GM19395 (cell line): ENCODE results near the gene RHD.
"Not testable (repeated sequence)": the region's sequence is repeated elsewhere in the genome, so short reads cannot be mapped to it uniquely, and the experiment has no call there.

Source experiments
- ATAC-seq: cut with Tn5 transposase; IDR thresholded peaks from one replicate; pipeline ENCODE4 v1.9.1; 2021; ENCODE audit warnings: mild to moderate bottlenecking, moderate library complexity; ENCODE audit not compliant: unreplicated experiment

RHD gene

GRCh38 chr1:25272238-25272637 is at the start of gene RHD:
Gene RHD, plus strand, starts transcription at chr1:25272509. Its CDS starts 39 bp downstream, at chr1:25272548.
- ATAC-seq = not testable (repeated sequence)

DNA sequence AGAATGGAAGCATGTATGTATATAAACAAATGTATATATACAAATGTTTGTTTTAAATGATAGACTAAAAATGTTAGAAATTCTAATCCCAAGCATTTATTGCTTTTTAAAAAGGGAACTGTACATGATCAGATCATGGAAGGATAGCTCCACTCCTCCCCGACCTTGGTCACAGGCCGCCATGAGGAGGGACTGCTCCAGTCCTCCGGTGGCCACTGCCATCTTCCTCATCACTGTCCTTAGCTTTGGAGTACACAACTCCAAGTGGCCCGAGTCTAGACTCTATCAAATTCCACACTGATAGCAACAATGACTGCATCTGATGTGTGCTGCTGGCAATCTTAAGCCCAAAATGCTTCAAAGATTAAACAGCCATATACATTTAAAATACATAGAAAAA is 49.7 kb upstream of the RHD start:
- ATAC-seq = no peak

- no peak for ATAC-seq
Observed at GRCh38 chr1:25223471-25223870, 48.8 kb upstream of the RHD start.

DNA sequence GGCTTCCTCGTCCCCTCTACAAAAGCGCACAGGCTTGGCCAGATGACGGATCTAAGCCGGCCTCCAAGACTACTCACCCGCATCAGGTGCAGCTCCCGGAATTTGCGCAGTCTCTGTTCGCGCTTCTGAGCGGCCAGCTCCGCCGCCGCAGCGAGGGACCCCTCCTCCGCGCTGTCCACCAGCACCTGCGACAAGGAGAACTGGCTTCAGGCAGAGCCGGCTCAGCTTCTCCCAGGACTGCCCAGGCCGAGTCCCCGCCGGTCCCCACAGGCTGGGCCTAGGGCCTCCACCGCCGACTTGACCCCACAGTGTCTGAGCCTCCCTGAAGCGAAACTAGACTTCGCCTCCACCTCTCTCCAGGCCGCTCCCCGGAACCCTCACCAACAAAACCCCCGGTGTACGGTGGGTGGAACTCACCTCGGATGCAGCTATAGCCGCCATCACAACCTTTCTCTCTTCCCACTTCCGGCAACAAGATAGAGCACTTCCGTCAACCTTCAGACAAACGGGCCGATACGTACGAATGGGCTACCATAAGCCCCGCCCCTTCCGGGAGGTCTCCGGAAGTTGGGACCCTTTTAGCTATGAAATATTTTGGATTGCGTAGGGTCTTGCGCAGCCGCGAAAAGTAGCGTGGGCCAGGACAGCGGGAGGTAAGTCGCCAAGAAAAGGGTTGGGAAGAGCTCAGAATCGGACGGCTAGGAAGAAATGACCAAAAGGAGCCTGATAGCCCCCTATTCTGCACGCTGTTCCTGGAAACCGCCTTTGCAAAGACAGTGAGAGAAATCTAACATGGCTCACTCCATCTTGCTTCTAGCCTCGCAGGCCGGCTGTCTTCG is 40.1 kb upstream of the RHD start, which contains the start of gene SYF2:
SYF2 (minus strand) TSS at position 476 of the 839 bp plus-strand sequence; CDS start at position 441, 35 bp downstream.
- peak; percentile 85 for ATAC-seq

DNA sequence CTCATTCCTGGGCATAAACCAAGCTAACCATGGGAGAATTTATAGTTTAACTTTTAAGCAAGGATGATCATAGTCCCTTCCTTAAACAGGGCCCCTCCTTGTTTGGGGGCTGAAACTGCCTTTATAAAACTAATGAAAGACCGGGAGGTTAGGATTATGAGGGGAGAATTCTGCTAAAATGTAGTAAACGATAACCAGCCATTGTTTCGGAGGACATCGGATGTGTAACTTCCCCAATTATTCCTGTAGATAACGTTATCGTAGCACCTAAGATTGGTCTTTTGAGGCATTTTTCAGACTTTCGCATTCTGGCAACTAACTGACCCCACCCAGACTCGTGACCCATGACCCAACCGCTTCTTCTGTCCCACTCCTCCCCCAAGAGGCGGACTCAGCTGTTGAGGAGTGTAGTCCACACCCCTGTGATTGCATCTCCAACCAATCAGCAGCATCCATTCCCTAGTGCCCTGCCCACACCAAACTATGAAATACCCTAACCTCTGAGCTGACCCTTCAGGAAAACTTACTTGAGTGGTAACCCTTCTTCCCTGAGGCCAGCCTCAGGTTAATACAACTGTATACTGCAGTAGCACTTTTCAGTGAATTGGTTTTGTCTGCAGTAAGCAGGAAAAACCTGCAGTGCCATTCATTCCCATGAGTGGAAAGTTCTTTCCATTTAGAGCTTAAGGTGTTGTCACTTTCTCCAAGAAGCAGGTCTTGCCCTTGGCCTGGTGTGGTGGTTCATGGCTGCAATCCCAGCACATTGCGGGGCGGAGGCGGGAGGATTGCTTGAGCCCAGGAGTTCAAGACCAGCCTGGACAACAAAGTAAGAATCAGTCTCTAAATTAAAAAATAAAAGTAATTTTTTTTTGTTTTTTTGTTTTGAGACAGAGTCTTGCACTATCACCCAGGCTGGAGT is 39.2 kb upstream of the RHD start:
- ATAC-seq = peak; percentile 54

DNA sequence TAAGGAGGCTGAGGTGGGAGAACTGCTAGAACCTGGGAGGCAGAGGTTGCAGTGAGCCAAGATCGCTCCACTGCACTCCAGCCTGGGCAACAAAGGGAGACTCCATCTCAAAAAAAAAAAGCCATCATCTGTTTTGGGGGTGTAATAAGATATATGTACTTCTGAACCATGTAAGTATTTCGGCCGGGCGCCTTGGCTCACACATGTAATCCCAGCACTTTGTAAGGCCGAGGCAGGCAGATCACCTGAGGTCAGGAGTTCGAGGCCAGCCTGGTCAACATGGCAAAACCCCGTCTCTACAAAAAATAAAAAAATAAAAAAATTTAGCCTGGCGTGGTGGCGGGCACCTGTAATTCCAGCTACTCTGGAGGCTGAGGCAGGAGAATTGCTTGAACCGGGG is 36.9 kb upstream of the RHD start:
- not testable (repeated sequence) for ATAC-seq

DNA sequence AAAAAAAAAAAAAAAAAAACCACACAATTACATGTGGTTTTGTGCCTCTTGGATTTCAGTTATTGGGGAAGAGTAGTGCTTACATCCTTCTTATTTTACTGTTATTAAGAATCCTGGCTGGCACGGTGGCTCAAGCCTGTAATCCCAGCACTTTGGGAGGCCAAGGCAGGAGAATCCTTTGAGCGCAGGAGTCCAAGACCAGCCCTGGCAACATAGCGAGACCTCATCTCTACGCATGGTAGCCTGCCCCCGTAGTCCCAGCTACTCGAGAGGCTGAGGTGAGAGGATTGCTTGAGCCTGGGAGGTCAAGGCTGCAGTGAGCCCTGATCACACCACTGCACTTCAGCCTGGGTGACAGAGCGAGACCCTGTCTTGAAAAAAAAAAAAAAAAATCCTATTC is 36.0 kb upstream of the RHD start:
- ATAC-seq = not testable (repeated sequence)

- no peak for ATAC-seq
Observed at GRCh38 chr1:25238046-25238445, 34.3 kb upstream of the RHD start.

GRCh38 chr1:25239681-25240541 is 32.4 kb upstream of the RHD start:
- ATAC-seq = peak; percentile 72

DNA sequence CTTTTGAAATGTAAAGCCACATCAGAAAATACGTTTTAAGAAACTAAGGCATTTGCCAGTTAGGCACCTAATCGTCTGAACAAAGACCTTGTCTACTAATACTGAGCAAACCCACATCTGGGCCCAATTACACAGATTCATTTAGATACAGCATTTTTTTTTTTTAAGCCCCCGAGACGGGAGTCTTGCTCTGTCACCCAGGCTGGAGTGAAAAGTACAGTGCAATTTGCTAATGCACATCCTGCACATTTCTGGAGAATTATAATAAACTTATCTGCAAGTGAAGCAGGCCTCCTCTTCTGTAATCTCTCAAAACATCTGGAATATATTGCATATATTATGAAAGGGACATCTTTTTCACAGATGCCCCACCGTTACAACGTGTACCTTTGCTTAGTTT is 28.4 kb upstream of the RHD start:
- no peak for ATAC-seq

- no peak for ATAC-seq
Observed at GRCh38 chr1:25245393-25245792, 26.9 kb upstream of the RHD start.

DNA sequence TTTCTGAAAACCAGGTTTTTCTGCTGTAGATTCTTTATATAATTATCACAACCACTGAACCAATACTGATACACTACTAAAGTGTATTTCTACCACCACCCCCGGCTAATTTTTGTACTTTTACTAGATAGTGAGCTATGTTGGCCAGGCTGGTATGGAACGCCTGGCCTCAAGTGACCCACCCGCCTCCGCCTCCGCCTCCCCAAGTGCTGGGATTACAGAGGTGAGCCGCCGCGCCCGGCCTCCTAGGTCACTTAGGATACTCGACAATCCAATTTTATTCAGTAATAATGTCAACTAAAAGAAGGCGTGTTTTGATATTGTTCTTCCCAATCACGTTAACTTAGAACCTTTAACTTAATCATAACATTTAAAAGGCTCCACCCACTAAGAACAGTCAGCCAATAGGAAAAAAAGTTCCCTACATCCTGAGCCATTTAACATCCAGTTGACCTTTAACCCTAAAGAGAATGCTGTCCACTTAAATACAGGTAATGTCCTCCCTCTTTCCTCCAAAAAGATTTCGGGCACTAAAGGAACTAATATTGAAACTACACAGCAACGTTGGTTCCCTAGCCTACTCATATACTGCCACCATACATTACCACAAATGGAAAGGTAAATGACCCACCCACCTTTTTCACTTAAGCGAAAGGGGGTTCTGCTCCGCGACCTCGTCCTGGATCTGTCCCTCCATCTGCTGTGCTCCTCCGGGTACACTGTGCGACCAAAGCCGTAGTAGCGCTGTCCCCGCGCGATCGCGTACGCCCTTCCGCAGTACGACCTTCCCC is 26.3 kb upstream of the RHD start:
- ATAC-seq = no peak

- peak; percentile 8 for ATAC-seq
Observed at GRCh38 chr1:25246600-25247023, 25.7 kb upstream of the RHD start.

DNA sequence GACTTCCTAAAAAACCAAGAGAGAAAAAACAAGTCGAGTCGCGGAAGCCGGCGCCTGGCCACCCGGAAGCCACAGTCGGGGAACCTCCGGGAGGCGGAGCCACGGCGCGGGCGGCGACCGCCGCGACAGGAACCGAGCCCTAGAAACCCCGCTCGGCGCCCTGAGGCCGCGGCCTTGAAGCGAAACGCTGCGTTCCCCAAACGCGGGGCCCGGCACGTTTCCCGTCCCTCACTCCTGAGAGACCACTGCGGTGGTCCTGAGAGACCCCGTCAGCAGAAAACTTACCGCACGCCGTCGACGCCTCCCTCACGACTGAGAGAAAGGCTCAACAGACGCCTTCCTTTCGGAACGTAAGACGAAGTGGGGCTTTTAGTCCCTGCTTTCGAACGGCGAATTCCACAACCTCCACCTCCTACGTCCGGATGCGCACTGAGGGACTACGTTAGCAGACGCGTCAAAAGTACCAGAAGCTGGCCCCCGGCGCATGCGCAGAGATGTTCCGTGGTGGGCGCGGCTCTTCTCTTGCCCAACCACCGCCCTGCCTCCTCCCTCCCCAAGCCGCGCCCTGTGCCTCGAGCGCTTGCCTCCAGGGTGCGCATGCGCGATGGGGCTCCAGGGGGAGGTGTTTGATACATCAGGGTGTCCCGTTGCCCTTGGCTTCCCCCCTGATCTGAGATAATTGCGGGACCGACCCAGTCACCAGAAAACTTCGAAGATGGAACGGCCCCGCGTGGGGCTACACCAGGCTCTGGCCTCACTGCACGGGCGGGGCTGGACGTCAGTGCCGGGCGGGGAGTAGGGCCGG is 25.1 kb upstream of the RHD start, which contains the start of gene RSRP1:
RSRP1 (minus strand) TSS at position 431 of the 805 bp plus-strand sequence. CDS start 491 bp downstream, outside the sequence.
- ATAC-seq = peak; percentile 82

DNA sequence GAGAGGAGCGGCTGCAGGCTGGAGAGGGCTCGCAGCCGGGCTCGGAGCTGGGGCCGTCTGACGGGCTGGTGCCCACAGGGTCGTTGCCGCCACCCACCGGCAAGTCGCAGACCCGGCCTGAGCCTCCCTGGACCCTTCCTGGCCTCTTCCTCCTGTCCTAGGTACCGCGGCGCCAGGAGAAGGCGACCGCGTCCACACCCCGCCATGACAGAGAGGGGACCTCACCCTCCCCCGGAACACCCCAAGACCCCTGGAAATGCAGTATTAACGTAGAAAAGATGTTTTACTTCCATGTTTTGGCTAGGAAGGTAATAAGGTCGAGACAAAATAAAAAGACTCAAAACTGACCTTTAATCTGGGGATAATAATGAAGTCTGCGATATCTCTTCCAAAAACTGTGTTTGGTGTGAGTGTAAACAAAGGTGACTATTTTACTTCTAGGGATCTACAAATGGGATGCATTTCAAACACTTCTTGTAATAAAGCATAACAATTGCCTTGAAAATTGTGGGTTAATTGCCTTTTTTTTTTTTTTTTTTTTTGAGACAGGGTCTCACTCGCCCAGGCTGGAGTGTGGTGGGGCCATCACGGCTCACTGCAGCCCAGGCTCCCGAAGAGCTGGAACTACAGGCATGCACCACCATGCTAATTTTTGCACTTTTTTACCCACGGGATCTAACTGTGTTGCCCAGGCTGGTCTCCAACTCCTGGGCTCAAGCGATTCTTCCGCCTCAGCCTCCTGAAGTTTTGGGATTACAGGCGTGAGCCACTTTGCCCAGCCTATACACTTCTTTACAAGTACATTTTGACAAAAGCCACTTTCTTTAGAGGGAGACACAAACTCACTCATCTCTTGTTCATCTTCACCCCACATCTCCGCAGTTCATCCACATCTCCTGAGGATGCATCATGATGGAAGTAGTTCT is 24.2 kb upstream of the RHD start:
- ATAC-seq = no peak

DNA sequence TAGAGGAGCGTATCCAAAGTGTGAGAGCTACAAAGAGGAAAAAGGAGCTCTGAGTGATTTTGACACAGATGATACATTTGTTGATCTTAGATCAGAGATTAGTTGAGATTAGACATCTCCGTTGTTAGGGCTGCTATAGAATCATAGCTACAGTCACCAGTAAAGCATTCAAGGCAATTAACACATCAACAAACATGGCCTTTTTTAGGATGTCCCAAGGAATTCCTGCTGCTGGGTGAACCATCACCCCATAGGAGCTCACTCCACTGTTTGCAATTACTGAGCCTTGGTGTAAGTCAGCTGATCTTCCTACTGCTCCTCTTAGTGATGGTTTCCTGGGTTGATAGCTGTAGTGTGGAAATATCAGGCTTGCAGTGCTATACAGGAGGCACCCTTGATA is 18.4 kb upstream of the RHD start:
- no peak for ATAC-seq

DNA sequence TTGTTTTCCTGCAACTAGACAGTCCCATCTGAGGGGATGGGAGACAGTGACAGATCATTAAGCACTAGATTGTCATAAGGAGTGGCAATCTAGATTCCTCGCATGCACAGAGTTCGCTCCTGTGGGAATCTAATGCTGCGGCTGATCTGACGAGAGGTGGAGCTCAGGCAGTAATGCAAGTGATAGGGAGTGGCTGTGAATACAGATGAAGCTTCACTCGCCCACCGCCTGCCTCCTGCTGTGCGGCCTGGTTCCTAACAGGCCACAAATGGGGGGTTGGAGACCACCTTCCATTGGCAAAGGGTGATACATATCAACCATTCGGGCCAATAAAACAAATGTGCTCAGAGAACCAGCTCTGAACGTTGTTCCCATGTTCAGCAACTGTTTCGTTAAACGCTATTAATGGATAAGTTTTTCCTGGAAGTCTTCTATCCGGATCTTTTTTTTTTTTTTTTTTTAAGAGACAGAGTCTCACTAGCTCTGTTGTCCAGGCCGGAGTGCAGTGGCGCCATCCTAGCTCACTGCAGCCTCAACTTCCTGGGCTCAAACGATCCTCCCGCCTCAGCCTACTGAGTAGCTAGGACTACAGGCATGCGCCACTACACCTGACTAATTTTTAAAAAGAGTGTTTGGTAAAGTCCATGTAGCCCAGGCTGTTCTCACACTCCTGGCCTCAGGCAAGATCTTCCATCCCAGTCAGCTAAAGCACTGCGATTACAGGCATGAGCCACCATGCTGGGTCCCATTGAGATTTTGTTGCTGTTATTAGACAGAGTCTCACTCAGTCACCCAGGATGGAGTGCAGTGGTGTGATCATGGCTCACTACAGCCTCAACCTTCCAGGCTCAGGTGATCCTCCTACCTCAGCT is 16.4 kb upstream of the RHD start:
- no peak for ATAC-seq
